UCSD-AML1 (cell line): Measurements from ENCODE around the gene ZNF441.
"Not testable (repeated sequence)": the region's sequence is repeated elsewhere in the genome, so short reads cannot be mapped to it uniquely, and the experiment has no call there.

Experiments
- DNase-seq: peaks from one replicate; lab custom pipeline; 2025; ENCODE audit not compliant: unreplicated experiment; lab: John Stamatoyannopoulos, UW

The ZNF441 gene

GRCh38 chr19:11766597-11767591 lies at the start of gene ZNF441:
ZNF441 (plus strand) TSS chr19:11767000; CDS start chr19:11767194, 194 bp downstream.
- DNase-seq, result peak; percentile 95

GRCh38 chr19:11721681-11722080 lies 45.1 kb upstream of the ZNF441 start:
- DNase-seq, result no peak

- no peak for DNase-seq
These were observed 44.4 kb upstream of the ZNF441 start for GRCh38 chr19:11722414-11722813.

GRCh38 chr19:11729586-11729985 lies 37.2 kb upstream of the ZNF441 start:
- DNase-seq, result no peak

- DNase-seq, result no peak
These were observed 31.4 kb upstream of the ZNF441 start for GRCh38 chr19:11735375-11735774.

GRCh38 chr19:11736696-11737095 lies 30.1 kb upstream of the ZNF441 start:
- peak; percentile 18 for DNase-seq

GRCh38 chr19:11737964-11738745 lies 28.6 kb upstream of the ZNF441 start:
- peak; percentile 39 for DNase-seq

GRCh38 chr19:11738746-11739620 lies 27.8 kb upstream of the ZNF441 start, which contains the start of gene ZNF823:
ZNF823 (minus strand) TSS chr19:11738946; CDS start chr19:11738819, 127 bp downstream.
- peak; percentile 95 for DNase-seq

- DNase-seq, result no peak
These were observed 20.9 kb upstream of the ZNF441 start for GRCh38 chr19:11745869-11746268.

- DNase-seq, result no peak
These were observed 19.5 kb upstream of the ZNF441 start for GRCh38 chr19:11747277-11747676.

- no peak for DNase-seq
These were observed 17.0 kb upstream of the ZNF441 start for GRCh38 chr19:11749751-11750150.

- DNase-seq, result no peak
These were observed 14.5 kb upstream of the ZNF441 start for GRCh38 chr19:11752244-11752736.

- DNase-seq, result no peak
These were observed 12.1 kb upstream of the ZNF441 start for GRCh38 chr19:11754663-11755062.

- no peak for DNase-seq
These were observed 9.8 kb upstream of the ZNF441 start for GRCh38 chr19:11756965-11757364.

- DNase-seq, result no peak
These were observed 7.0 kb upstream of the ZNF441 start for GRCh38 chr19:11759805-11760204.

GRCh38 chr19:11763117-11763516 lies 3.7 kb upstream of the ZNF441 start:
- no peak for DNase-seq

- DNase-seq, result no peak
These were observed 3.2 kb upstream of the ZNF441 start for GRCh38 chr19:11763611-11764010.

- peak; percentile 18 for DNase-seq
These were observed 883 bp downstream of the ZNF441 start for GRCh38 chr19:11767633-11768133.

- DNase-seq, result no peak
These were observed 3.2 kb downstream of the ZNF441 start for GRCh38 chr19:11769995-11770394.

- not testable (repeated sequence) for DNase-seq
These were observed 4.7 kb downstream of the ZNF441 start for GRCh38 chr19:11771520-11771919.
